Smooth muscle cell of the brain vasculature (primary cell): ENCODE results near the gene SH3RF3.
"Not testable (repeated sequence)": the region's sequence is repeated elsewhere in the genome, so short reads cannot be mapped to it uniquely, and the experiment has no call there.

Experiments
- DNase-seq: peaks from one replicate; pipeline ENCODE4 v3.0.0-alpha.2; 2012; ENCODE audit warnings: low read depth, low spot score

The SH3RF3 gene

GRCh38 chr2:109117780-109118179 lies 11.2 kb upstream of the SH3RF3 start:
- DNase-seq, result no peak

- no peak for DNase-seq
Observed at GRCh38 chr2:109118321-109118720, 10.7 kb upstream of the SH3RF3 start.

- no peak for DNase-seq
Observed at GRCh38 chr2:109120166-109120565, 8.8 kb upstream of the SH3RF3 start.

DNA sequence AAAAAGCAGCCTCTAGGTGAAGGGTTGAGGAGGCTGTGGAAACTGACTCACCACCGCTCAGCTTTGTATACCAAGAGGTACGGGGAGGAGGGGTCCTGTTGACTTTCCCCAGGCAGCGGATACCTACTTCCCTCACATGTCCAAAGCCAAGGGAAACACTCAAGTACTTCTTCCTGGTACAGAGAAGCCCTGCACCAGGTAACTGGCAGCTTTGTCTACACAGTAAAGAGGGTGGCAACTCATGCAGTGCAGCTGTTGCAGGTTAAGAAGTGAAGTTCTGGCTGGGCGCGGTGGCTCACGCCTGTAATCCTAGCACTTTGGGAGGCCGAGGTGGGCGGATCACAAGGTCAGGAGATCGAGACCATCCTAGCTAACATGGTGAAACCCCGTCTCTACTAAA lies 8.3 kb upstream of the SH3RF3 start:
- DNase-seq, result not testable (repeated sequence)

DNA sequence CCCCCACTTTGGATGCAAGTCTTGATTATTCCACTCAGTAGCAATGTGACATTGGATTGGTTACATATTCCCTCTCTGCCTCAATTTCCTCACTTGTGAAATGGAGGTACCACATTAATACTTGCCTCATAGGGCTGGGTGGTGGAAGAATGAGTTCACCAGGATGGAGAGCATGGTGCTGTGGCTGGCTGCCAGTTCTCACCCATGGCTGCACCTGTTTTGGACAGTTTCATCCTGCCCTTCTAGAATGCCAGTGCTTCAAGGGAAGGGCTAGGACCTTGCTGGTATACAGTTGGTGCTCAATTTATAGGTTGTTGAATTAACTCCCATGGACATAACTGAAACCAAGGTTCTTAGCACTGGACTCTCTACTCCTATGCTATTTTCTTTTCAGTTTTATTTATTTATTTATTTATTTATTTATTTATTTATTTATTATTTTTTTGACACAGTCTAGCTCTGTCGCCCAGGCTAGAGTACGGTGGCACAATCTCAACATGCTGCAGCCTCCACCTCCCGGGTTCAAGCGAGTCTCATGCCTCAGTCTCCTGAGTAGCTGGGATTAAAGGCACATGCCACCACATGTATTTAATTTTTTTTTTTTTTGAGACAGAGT lies 5.3 kb upstream of the SH3RF3 start:
- no peak for DNase-seq

- no peak for DNase-seq
Observed at GRCh38 chr2:109124982-109125592, 3.9 kb upstream of the SH3RF3 start.

DNA sequence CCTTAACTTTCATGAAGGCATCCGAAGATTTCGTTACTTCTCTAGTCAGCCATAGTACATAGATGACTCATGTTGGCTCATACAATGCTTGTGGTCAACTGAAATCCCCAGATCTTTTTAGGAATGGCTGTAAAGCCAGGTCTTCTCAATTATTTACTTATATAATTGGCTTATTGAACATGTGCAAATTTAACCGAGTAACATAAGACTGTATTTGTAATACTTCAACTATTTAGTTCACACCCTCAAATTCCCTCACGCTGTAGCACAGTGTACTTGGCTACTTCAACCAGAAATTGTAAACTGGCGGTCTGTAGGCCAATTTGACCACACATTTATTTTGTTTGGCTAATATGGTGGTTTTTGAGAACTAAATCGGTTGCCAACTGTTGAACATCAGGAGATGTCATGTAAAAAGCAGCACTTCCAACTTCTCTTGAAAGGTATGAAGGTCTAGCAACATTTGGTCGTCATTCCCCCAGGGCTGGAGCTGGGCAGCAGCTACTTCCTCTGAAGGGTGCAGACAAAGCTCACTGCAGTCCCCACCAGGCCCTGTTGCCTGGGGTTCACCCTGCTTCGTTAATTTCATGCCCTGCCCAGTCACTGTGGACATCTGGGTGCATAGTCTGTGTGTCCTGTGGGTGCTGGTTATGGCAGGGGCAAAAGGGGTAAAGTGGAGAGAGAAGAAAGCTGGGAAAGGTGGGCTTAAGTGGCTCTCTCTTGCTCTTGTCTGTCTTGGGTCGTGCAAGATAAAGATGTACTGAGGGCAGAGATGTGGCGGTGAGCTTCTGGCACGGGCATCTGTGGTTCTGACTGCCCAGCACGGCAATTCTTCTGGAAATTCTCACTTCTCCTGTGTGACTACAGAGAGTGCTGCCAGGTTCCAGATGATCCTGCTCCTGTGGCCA lies 3.2 kb upstream of the SH3RF3 start:
- no peak for DNase-seq

- no peak for DNase-seq
Observed at GRCh38 chr2:109126501-109126860, 2.5 kb upstream of the SH3RF3 start.

- no peak for DNase-seq
Observed at GRCh38 chr2:109127556-109127955, 1.4 kb upstream of the SH3RF3 start.

DNA sequence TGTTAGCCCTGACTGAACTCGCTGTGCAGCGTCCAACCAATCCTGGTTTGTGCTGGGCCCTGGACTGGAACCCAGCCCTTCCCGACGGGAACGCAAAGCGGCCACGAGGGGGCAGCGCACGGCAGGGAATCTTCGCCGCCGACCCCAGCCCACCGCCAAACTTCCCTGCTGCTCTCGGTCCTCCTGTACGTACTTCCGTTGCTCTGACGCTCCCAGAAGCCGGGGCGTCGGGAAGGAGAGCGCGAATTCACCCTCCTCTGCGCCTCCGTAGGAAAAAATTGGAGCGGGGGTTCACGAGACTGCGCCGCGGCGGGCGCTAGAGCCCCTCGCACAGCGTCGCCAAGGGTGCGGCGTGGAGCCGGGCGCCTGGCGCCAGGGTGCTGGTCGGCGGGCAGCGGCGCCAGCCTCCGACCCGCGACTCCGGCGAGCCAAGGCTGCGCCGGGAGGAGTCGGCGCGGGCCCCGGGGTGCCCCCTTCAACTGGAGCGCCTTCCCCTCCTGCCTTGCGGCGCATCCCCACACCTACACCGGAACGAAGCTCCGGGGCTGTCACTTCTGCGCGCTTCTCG lies 873 bp upstream of the SH3RF3 start:
- DNase-seq, result peak; percentile 78

GRCh38 chr2:109129356-109129920 lies 433 bp downstream of the SH3RF3 start:
- no peak for DNase-seq

GRCh38 chr2:109129921-109130722 lies 1.1 kb downstream of the SH3RF3 start:
- DNase-seq, result no peak

- no peak for DNase-seq
Observed at GRCh38 chr2:109130723-109130995, 1.7 kb downstream of the SH3RF3 start.

DNA sequence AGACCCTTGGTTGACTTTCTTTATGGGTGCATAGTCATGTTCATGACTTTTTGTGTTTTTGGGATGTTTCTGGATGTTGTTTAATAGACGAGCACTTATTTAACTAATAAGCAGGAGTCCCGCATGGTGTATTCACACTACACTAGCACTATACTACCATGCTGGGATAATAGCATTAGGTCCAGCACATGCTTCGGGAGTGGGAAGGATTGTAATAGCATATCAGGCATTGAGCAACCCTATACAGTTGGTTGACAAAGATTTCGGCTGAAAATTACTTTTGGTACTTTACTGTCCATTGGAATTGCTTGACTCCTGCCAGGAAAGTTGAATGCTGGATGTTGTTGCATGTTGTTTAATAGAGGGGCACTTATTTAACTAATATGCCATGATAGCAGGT lies 2.8 kb downstream of the SH3RF3 start:
- no peak for DNase-seq

DNA sequence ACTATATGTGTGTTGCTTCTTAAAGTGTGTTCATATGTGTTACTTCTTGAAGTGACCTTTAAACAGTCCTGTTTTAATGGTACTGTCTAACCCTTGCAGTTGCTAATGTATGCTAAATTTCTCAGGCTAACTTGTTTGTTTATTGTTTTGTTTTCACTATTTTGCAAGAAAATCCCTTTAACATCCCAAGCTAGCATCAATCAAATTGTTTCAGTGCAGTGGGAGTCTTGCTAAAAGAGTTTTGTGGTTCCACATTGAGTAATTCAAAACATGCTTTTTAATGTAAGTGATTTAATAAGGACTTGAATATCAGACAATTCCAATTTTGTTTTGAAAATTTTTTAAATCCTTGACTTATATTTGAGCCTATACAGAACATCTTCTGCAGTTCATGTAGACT lies 3.6 kb downstream of the SH3RF3 start:
- DNase-seq, result no peak

- no peak for DNase-seq
Observed at GRCh38 chr2:109133746-109134145, 4.7 kb downstream of the SH3RF3 start.

DNA sequence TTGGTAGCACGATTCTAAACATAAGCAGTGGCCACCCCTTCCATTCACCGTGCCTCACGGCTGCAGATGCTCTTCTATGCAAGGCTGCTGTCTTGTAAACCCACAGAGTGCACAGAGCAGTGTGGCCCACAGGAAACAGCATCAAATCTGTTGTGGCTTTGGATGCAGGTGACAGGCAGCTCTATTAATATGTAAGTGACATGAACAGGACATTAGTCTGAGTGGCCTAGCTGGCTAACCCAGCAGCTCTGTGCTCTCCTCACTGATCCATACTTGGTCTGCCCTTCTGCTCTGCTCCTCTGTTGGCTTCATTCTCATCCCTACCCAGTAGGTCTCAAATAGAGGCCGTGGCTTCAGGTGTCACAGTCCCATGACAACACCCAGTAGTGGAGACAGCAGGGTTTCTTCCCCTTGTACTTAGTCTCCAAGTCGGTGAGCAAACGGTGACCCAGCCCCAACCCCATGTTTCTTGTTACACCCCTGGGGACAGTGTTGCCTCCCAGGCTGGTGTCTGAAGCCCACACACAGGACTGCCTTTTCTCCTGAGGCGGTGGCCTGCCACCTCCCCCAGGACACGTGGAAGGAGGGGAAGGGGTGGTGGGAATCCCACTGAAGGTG lies 5.8 kb downstream of the SH3RF3 start:
- DNase-seq, result no peak

DNA sequence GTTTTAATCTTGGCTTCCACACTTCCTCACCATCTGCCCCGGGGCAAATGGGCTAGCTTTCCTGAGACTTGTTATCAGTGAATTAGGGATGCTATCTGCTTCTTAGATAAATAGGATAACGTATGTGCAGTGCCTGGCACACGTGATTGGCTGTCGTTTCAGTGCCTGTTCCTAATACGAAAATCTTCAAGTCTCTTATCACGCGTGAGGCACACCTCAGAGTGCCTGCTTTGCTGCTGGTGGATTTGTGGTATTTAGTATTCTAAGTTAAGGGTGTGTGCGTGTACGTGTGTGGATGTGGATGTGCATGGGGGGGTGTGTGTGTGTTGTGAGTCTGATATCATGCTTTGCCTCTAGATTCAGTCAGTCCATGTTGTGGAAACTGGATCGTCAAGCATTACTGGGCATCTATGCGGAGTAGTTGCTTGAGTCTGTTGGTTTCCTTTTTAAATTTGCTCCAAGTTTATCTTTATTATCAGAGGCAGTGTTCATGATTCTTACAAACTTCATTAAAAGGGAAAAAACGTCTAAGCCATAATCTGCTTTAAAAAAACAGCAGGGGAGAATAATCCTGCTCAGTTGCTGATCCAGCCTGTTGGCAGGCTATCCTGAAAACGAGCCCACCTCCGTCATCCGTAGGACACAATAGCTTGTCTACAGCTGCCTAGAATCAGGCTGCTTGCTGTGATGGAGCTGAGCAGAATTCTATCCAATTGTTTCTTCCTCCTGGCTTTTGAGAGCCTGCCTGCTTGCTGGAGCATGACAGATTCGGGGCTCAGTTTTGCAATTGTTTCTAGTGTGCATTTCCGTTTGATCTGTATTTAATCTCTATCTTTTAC lies 6.6 kb downstream of the SH3RF3 start:
- no peak for DNase-seq

DNA sequence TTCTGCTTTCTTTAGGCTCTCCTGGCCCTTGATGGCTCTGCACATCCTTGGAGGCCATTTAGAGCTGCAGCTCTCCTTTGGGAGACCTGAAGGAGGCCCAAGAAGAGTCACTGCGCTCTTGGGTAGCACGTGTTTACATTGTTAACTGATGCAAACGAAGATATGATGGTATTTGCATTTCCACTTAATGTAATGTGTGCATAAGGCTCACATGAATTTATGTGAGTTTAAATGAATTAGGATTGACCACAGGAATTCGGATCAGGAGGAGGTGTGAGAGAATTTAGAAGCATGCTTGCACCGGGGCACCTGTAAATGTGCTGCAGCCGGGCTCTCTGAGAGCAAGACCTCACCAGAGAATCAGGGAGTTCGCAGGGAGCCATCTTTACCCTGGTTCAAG lies 7.5 kb downstream of the SH3RF3 start:
- no peak for DNase-seq

- no peak for DNase-seq
Observed at GRCh38 chr2:109137616-109138015, 8.6 kb downstream of the SH3RF3 start.
